K562 (cell line): ENCODE data around the gene CCDC78. TPM values are rescaled to one million over a fixed set of nuclear protein-coding genes. Genes with fewer than 3 reads are reported as not detected.

Experiments
- ATAC-seq: fragments of 200-7000 bp; cut with Tn5 transposase; 3 replicates; pipeline ENCODE4 v1.9.1; 2020; ENCODE audit warnings: moderate library complexity
- BruUV-seq: library from RNA; stranded (reverse); fragments of 400-500 nt; replicated peaks from 2 replicates; lab custom pipeline; 2021; lab: Mats Ljungman, UMichigan
- CTCF ChIA-PET: fragments of 300-600 bp; formaldehyde crosslinking; extraction: SDS; loops from one replicate; lab custom pipeline; 2021; ENCODE audit warnings: low intra/inter-chr PET ratio; lab: Yijun Ruan, JAX
- POLR2A ChIA-PET: fragments of 300-600, 350-650 bp; sonication (Branson Sonifier 250); formaldehyde crosslinking; extraction: SDS; loops from one replicate; lab custom pipeline; 2021; ENCODE audit warnings: antibody characterized with exemption, inconsistent platforms; lab: Yijun Ruan, JAX
- DNase-seq, 4 experiments: peaks; one replicate each; pipeline versions ENCODE4 v3.0.0 to v3.0.0-alpha.2; 2011 to 2018; ENCODE audit warnings: low spot score in 3 of 4, mixed read lengths in 3 of 4; ENCODE audit errors: extremely low read depth in 1 of 4
- FAIRE-seq: peaks from 2 replicates; lab custom pipeline; 2011; peaks lifted over from hg19 to GRCh38; lab: Jason Lieb, UNC
- H2AFZ ChIP-seq: 2 replicates; pipeline ENCODE4 v1.6.0; 2011; ENCODE audit warnings: low read depth, low read length, control low read depth, inconsistent platforms
- H3K27ac ChIP-seq: fragments of 200-600 bp; 3 replicates; pipeline ENCODE4 v1.8.0; 2011; ENCODE audit warnings: low read depth, mild to moderate bottlenecking, control low read depth, inconsistent platforms, low read length, moderate library complexity, mixed read lengths; ENCODE audit errors: extremely low read depth
- H3K27me3 ChIP-seq, 2 experiments: fragments of 300-600 bp in 1 of 2; 2 replicates in 1 of 2; 3 replicates in 1 of 2; pipeline versions ENCODE4 v1.6.0 to v1.8.0; 2011; ENCODE audit warnings: inconsistent platforms in 2 of 2, low read length in 2 of 2, mild to moderate bottlenecking in 1 of 2, mixed read lengths in 1 of 2, moderate library complexity in 1 of 2; ENCODE audit not compliant: control insufficient read depth in 2 of 2, insufficient read depth in 2 of 2
- H3K36me3 ChIP-seq: fragments of 300-600 bp; 3 replicates; pipeline ENCODE4 v1.8.0; 2011; ENCODE audit warnings: mild to moderate bottlenecking, low read length, inconsistent platforms; ENCODE audit not compliant: control insufficient read depth, insufficient read depth
- H3K4me1 ChIP-seq, 2 experiments: fragments of 200-600 bp in 1 of 2; replicated peaks in 1 of 2; 2 replicates in 1 of 2; 3 replicates in 1 of 2; pipeline versions ENCODE4 v1.5.1 to v1.8.0; 2011; ENCODE audit warnings: inconsistent platforms in 2 of 2, low read length in 2 of 2, mild to moderate bottlenecking in 1 of 2, mixed read lengths in 1 of 2, moderate library complexity in 1 of 2; ENCODE audit not compliant: control insufficient read depth in 2 of 2, insufficient read depth in 2 of 2
- H3K4me2 ChIP-seq: 2 replicates; pipeline ENCODE4 v1.6.1; 2011; ENCODE audit warnings: low read length, control low read depth, inconsistent platforms, mixed read lengths; ENCODE audit not compliant: insufficient read depth
- H3K4me3 ChIP-seq: fragments of 200-600 bp; sonication (generic), shearing (Covaris generic); 2 replicates; pipeline ENCODE4 v1.5.1; 2016; ENCODE audit warnings: control low read depth, inconsistent platforms
- H3K79me2 ChIP-seq: fragments of 200-600 bp; 3 replicates; pipeline ENCODE4 v1.8.0; 2011; ENCODE audit warnings: low read length, inconsistent platforms; ENCODE audit not compliant: control insufficient read depth, insufficient read depth
- H3K9ac ChIP-seq, 2 experiments: 2 replicates each; pipeline versions ENCODE4 v1.6.0 to v1.6.1; 2011; ENCODE audit warnings: low read depth in 2 of 2, low read length in 2 of 2, control low read depth in 1 of 2, inconsistent platforms in 1 of 2, mild to moderate bottlenecking in 1 of 2, mixed read lengths in 1 of 2; ENCODE audit not compliant: insufficient read depth in 1 of 2
- H3K9me1 ChIP-seq: one replicate; pipeline ENCODE4 v1.6.0; 2011; ENCODE audit warnings: inconsistent platforms, mild to moderate bottlenecking, low read length, moderate library complexity; ENCODE audit not compliant: control insufficient read depth, insufficient read depth
- H3K9me3 ChIP-seq: replicated peaks from 2 replicates; pipeline ENCODE4 v1.5.1; 2011; ENCODE audit warnings: low read depth, low read length, inconsistent platforms; ENCODE audit not compliant: control insufficient read depth, insufficient read depth
- H4K20me1 ChIP-seq: replicated peaks from 2 replicates; pipeline ENCODE4 v1.6.1; 2011; ENCODE audit warnings: low read length, inconsistent platforms, mixed read lengths; ENCODE audit not compliant: control insufficient read depth, insufficient read depth
- DIDO1 ChIP-seq: fragments of 450-650 bp; IDR thresholded peaks from 2 replicates; pipeline ENCODE4 v1.6.1; 2016; ENCODE audit warnings: low read depth, missing biosample characterization, missing genetic modification characterization
- EHMT2 ChIP-seq: fragments of 450-650 bp; IDR thresholded peaks from 2 replicates; pipeline ENCODE4 v1.6.1; 2018; ENCODE audit warnings: antibody characterized with exemption
- GABPB1 ChIP-seq: sonication (generic); formaldehyde crosslinking; IDR thresholded peaks from 2 replicates; pipeline ENCODE4 v1.8.0; 2022; ENCODE audit warnings: mild to moderate bottlenecking, missing genetic modification reagents
- NFRKB ChIP-seq: fragments of 450-650 bp; IDR thresholded peaks from 2 replicates; pipeline ENCODE4 v1.6.1; 2016; ENCODE audit warnings: low read depth
- POLR3A ChIP-seq: IDR thresholded peaks from 2 replicates; pipeline ENCODE4 v1.6.1; 2011; ENCODE audit warnings: borderline replicate concordance, mild to moderate bottlenecking, moderate library complexity; ENCODE audit not compliant: insufficient read length, insufficient read depth; ENCODE audit errors: extremely low read depth
- SAP30 ChIP-seq: fragments of 200-600 bp; sonication (generic); IDR thresholded peaks from 2 replicates; pipeline ENCODE4 v1.6.1; 2012; ENCODE audit warnings: borderline replicate concordance, low read depth, mild to moderate bottlenecking, moderate library complexity, low read length, control low read depth, inconsistent platforms; ENCODE audit not compliant: insufficient read depth, poor library complexity, severe bottlenecking
- ZBTB17 ChIP-seq: fragments of 450-650 bp; formaldehyde crosslinking; IDR thresholded peaks from 2 replicates; pipeline ENCODE4 v1.4.0; 2020; ENCODE audit warnings: mild to moderate bottlenecking
- ZNF592 ChIP-seq: fragments of 450-650 bp; IDR thresholded peaks from 2 replicates; pipeline ENCODE4 v1.6.1; 2017; ENCODE audit warnings: antibody characterized with exemption, mild to moderate bottlenecking
- WGBS: fragments of 100-300 bp; shearing (Covaris generic); methylation state at CpG from one replicate; pipeline ENCODE4 v1.1.6; 2016; ENCODE audit warnings: low coverage, mixed read lengths; ENCODE audit not compliant: insufficient coverage; ENCODE audit errors: missing lambda C conversion rate; 5-methylcytosine and 5-hydroxymethylcytosine counted together
- in situ Hi-C: fragments of 300-500 bp; cut with MboI; formaldehyde crosslinking; loops from 4 replicates; pipeline ENCODE4 v1.15.0; 2018; ENCODE audit warnings: inconsistent platforms, mixed read lengths
- intact Hi-C: fragments of 100-400 bp; cut with micrococcal nuclease; formaldehyde crosslinking; loops from 2 replicates; pipeline ENCODE4 v1.14.2; 2022
- polyA plus RNA-seq, 8 experiments: library from polyadenylated mRNA; depleted of rRNA in 4 of 8; stranded (reverse) in 5 of 8; unstranded in 3 of 8; fragments of >200 nt; fragmentation: Nextera tagmentation in 2 of 8; fragmentation: Illumina TruSeq in 1 of 8; extraction: Ambion mirVana in 2 of 8; extraction: Trizol in 1 of 8; gene quantifications; 2 replicates each; pipeline versions ENCODE4 v1.2.1 to v1.2.3, GENCODE V29; 2011 to 2014; ENCODE audit warnings: inconsistent platforms in 1 of 8, missing spikeins in 1 of 8
- total RNA-seq, 7 experiments: library from RNA; depleted of rRNA in 6 of 7; stranded (reverse); fragments of >200 nt in 6 of 7; fragmentation: Illumina TruSeq in 2 of 7; extraction: Trizol in 2 of 7; gene quantifications; 2 replicates each; pipeline versions ENCODE4 v1.2.1 to v1.2.3, GENCODE V29; 2011 to 2021; ENCODE audit warnings: low replicate concordance in 1 of 7
- TF ChIP-seq, protein P1 (sequence below): fragments of 250-450 bp; sonication (Bioruptor Pico); IDR thresholded peaks from 2 replicates; pipeline ENCODE4 v1.4.0; 2020; ENCODE audit warnings: mild to moderate bottlenecking, moderate library complexity
- TF ChIP-seq, protein P2 (sequence below): fragments of 450-650 bp; formaldehyde crosslinking; IDR thresholded peaks from 2 replicates; pipeline ENCODE4 v1.4.0; 2020; ENCODE audit warnings: mild to moderate bottlenecking, moderate library complexity

Gene CCDC78
- total and polyA plus RNA-seq, 9 of the 15 experiments (the other 6 are each of a cell fraction or from before 2014, with no cell fraction given): 0.24 to 17.7 (median 2.9) TPM

DNA sequence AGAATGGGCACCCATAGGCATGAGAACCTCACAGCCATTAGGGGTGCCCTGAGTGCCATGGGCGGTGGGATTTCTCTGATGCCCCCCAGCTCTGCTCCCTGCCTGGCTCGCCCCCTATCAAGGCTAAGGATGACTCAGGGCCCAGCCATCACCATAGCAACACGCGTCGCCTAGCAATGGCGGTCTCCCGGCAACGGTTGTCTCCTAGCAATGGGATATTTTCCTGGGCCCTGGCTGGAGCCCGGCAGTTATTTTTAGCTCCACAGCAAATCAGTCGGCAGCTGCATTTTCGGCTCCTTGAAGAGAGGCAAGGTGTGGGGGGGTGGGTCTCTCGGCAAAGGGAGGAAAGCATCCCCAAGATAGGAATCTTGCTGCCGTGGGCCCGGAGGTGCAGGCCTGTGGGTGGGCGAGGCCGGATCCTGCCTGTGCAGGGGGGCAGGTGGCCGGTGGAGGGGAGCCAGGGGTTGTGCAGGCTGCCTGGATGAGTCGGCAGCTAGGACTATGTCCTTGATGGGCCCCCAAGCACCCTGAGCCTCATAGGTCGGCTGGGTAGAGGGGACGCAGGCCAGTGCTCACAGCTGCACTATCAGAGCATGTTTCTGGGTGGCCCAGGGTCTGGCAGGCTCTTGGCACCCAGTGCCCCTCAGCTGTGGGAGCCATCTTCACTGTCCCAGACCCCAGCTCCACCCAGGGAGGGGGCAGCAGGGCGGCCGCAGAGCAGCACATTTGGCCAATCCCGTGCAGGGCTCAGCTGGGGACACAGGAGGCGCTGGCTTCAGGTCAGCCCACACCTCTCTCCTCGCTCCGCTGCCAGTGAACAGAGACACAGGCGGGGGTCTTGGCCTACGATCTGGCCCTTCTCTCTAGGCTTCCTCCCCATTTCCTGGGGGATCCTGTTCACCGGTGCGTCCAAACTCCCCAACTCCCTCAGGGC lies 16.4 kb downstream of the CCDC78 start:
- Histone ChIP-seq H3K9me1 (no peaks in the 10 kb centered on the region), H3K27ac (no peak overlapping the region), H3K79me2 (no peaks in the 10 kb centered on the region), H3K36me3 (no peaks in the 10 kb centered on the region), H3K9me3 (no peaks in the 10 kb centered on the region), H3K4me1 (peaks cover 0 to 65% of the 10 kb centered on the region in 2 experiments; a peak in 3 of 5 replicates), H3K27me3 (peaks cover 0 to 17% of the 10 kb centered on the region in 2 experiments; a peak in 2 of 5 replicates), H3K4me2 (no peak overlapping the region), H3K4me3 (no peak overlapping the region), H3K9ac (peak overlapping the region in 1 of 2 experiments; percentile 43; a peak in 1 of 4 replicates), H4K20me1 (peaks cover 20% of the 10 kb centered on the region; the same call in 1 of the 2 replicates), H2AFZ (no peak overlapping the region)
- BruUV-seq: no TSS peak
- CTCF ChIA-PET: interaction anchor here (3.0 to 4.5 kb wide), 2 partner anchors 75 to 346 kb away, joined by 12 to 73 read pairs; no protein-coding TSS in a partner anchor
- WGBS: 1% methylated on average over 22 of the region's 30 CpGs
- FAIRE-seq: peak; percentile 81
- intact Hi-C loops (loop anchor here (5.0 kb wide), 1 partner anchor 97 kb away; no protein-coding TSS in a partner anchor), in situ Hi-C loops (loop anchor here (5.0 to 10.0 kb wide), 2 partner anchors 77 to 345 kb away; partner anchors contain the start of genes CHTF18 and RPUSD1)
- peak; percentile 64 for ATAC-seq
- POLR2A ChIA-PET: interaction anchor here (0.5 to 1.4 kb wide), 4 partner anchors 11 to 75 kb away, joined by 3 to 6 read pairs (median 4); partner anchors contain the start of gene ANTKMT
- peak; percentile 76 to 88 (median 81) for DNase-seq
- TF ChIP-seq NFRKB: no peak
- TF ChIP-seq, protein P1, sequence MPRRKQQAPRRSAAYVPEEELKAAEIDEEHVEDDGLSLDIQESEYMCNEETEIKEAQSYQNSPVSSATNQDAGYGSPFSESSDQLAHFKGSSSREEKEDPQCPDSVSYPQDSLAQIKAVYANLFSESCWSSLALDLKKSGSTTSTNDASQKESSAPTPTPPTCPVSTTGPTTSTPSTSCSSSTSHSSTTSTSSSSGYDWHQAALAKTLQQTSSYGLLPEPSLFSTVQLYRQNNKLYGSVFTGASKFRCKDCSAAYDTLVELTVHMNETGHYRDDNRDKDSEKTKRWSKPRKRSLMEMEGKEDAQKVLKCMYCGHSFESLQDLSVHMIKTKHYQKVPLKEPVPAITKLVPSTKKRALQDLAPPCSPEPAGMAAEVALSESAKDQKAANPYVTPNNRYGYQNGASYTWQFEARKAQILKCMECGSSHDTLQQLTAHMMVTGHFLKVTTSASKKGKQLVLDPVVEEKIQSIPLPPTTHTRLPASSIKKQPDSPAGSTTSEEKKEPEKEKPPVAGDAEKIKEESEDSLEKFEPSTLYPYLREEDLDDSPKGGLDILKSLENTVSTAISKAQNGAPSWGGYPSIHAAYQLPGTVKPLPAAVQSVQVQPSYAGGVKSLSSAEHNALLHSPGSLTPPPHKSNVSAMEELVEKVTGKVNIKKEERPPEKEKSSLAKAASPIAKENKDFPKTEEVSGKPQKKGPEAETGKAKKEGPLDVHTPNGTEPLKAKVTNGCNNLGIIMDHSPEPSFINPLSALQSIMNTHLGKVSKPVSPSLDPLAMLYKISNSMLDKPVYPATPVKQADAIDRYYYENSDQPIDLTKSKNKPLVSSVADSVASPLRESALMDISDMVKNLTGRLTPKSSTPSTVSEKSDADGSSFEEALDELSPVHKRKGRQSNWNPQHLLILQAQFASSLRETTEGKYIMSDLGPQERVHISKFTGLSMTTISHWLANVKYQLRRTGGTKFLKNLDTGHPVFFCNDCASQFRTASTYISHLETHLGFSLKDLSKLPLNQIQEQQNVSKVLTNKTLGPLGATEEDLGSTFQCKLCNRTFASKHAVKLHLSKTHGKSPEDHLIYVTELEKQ (CRISPR knock-in tag): no peak
- TF ChIP-seq, protein P2, sequence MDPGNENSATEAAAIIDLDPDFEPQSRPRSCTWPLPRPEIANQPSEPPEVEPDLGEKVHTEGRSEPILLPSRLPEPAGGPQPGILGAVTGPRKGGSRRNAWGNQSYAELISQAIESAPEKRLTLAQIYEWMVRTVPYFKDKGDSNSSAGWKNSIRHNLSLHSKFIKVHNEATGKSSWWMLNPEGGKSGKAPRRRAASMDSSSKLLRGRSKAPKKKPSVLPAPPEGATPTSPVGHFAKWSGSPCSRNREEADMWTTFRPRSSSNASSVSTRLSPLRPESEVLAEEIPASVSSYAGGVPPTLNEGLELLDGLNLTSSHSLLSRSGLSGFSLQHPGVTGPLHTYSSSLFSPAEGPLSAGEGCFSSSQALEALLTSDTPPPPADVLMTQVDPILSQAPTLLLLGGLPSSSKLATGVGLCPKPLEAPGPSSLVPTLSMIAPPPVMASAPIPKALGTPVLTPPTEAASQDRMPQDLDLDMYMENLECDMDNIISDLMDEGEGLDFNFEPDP (CRISPR knock-in tag): no peak
- TF ChIP-seq SAP30: no peak
- TF ChIP-seq ZBTB17: no peak
- TF ChIP-seq POLR3A: no peak
- TF ChIP-seq EHMT2: no peak
- TF ChIP-seq ZNF592: no peak
- TF ChIP-seq GABPB1 (CRISPR knock-in tag): no peak
- TF ChIP-seq DIDO1 (tag): no peak
